K562 (cell line): ENCODE measurements around the gene CES1. TPM values are rescaled to one million over a fixed set of nuclear protein-coding genes. Genes with fewer than 3 reads are reported as not detected.

Source experiments
- ATAC-seq: fragments of 200-7000 bp; cut with Tn5 transposase; 3 replicates; pipeline ENCODE4 v1.9.1; 2020; ENCODE audit warnings: moderate library complexity
- BruUV-seq: library from RNA; stranded (reverse); fragments of 400-500 nt; replicated peaks from 2 replicates; lab custom pipeline; 2021; lab: Mats Ljungman, UMichigan
- CTCF ChIA-PET: fragments of 300-600 bp; formaldehyde crosslinking; extraction: SDS; loops from one replicate; lab custom pipeline; 2021; ENCODE audit warnings: low intra/inter-chr PET ratio; lab: Yijun Ruan, JAX
- POLR2A ChIA-PET: fragments of 300-600, 350-650 bp; sonication (Branson Sonifier 250); formaldehyde crosslinking; extraction: SDS; loops from one replicate; lab custom pipeline; 2021; ENCODE audit warnings: antibody characterized with exemption, inconsistent platforms; lab: Yijun Ruan, JAX
- DNase-seq, 4 experiments: peaks; one replicate each; pipeline versions ENCODE4 v3.0.0 to v3.0.0-alpha.2; 2011 to 2018; ENCODE audit warnings: low spot score in 3 of 4, mixed read lengths in 3 of 4; ENCODE audit errors: extremely low read depth in 1 of 4
- FAIRE-seq: peaks from 2 replicates; lab custom pipeline; 2011; peaks lifted over from hg19 to GRCh38; lab: Jason Lieb, UNC
- H2AFZ ChIP-seq: 2 replicates; pipeline ENCODE4 v1.6.0; 2011; ENCODE audit warnings: low read depth, low read length, control low read depth, inconsistent platforms
- H3K27ac ChIP-seq: fragments of 200-600 bp; 3 replicates; pipeline ENCODE4 v1.8.0; 2011; ENCODE audit warnings: low read depth, mild to moderate bottlenecking, control low read depth, inconsistent platforms, low read length, moderate library complexity, mixed read lengths; ENCODE audit errors: extremely low read depth
- H3K27me3 ChIP-seq, 2 experiments: fragments of 300-600 bp in 1 of 2; 2 replicates in 1 of 2; 3 replicates in 1 of 2; pipeline versions ENCODE4 v1.6.0 to v1.8.0; 2011; ENCODE audit warnings: inconsistent platforms in 2 of 2, low read length in 2 of 2, mild to moderate bottlenecking in 1 of 2, mixed read lengths in 1 of 2, moderate library complexity in 1 of 2; ENCODE audit not compliant: control insufficient read depth in 2 of 2, insufficient read depth in 2 of 2
- H3K36me3 ChIP-seq: fragments of 300-600 bp; 3 replicates; pipeline ENCODE4 v1.8.0; 2011; ENCODE audit warnings: mild to moderate bottlenecking, low read length, inconsistent platforms; ENCODE audit not compliant: control insufficient read depth, insufficient read depth
- H3K4me1 ChIP-seq, 2 experiments: fragments of 200-600 bp in 1 of 2; replicated peaks in 1 of 2; 2 replicates in 1 of 2; 3 replicates in 1 of 2; pipeline versions ENCODE4 v1.5.1 to v1.8.0; 2011; ENCODE audit warnings: inconsistent platforms in 2 of 2, low read length in 2 of 2, mild to moderate bottlenecking in 1 of 2, mixed read lengths in 1 of 2, moderate library complexity in 1 of 2; ENCODE audit not compliant: control insufficient read depth in 2 of 2, insufficient read depth in 2 of 2
- H3K4me2 ChIP-seq: 2 replicates; pipeline ENCODE4 v1.6.1; 2011; ENCODE audit warnings: low read length, control low read depth, inconsistent platforms, mixed read lengths; ENCODE audit not compliant: insufficient read depth
- H3K4me3 ChIP-seq: fragments of 200-600 bp; sonication (generic), shearing (Covaris generic); 2 replicates; pipeline ENCODE4 v1.5.1; 2016; ENCODE audit warnings: control low read depth, inconsistent platforms
- H3K79me2 ChIP-seq: fragments of 200-600 bp; 3 replicates; pipeline ENCODE4 v1.8.0; 2011; ENCODE audit warnings: low read length, inconsistent platforms; ENCODE audit not compliant: control insufficient read depth, insufficient read depth
- H3K9ac ChIP-seq, 2 experiments: 2 replicates each; pipeline versions ENCODE4 v1.6.0 to v1.6.1; 2011; ENCODE audit warnings: low read depth in 2 of 2, low read length in 2 of 2, control low read depth in 1 of 2, inconsistent platforms in 1 of 2, mild to moderate bottlenecking in 1 of 2, mixed read lengths in 1 of 2; ENCODE audit not compliant: insufficient read depth in 1 of 2
- H3K9me1 ChIP-seq: one replicate; pipeline ENCODE4 v1.6.0; 2011; ENCODE audit warnings: inconsistent platforms, mild to moderate bottlenecking, low read length, moderate library complexity; ENCODE audit not compliant: control insufficient read depth, insufficient read depth
- H3K9me3 ChIP-seq: replicated peaks from 2 replicates; pipeline ENCODE4 v1.5.1; 2011; ENCODE audit warnings: low read depth, low read length, inconsistent platforms; ENCODE audit not compliant: control insufficient read depth, insufficient read depth
- H4K20me1 ChIP-seq: replicated peaks from 2 replicates; pipeline ENCODE4 v1.6.1; 2011; ENCODE audit warnings: low read length, inconsistent platforms, mixed read lengths; ENCODE audit not compliant: control insufficient read depth, insufficient read depth
- CEBPB ChIP-seq: fragments of 450-650 bp; IDR thresholded peaks from 2 replicates; pipeline ENCODE4 v1.6.1; 2016; ENCODE audit warnings: missing genetic modification characterization, missing compliant biosample characterization
- CEBPG ChIP-seq, 3 experiments: fragments of 200-800 bp in 1 of 3; sonication (Bioruptor generic) in 1 of 3; sonication (generic) in 1 of 3; formaldehyde crosslinking in 1 of 3; IDR thresholded peaks in 2 of 3; conservative IDR thresholded peaks in 1 of 3; 2 replicates each; pipeline versions ENCODE4 v1.6.1 to v1.8.0; 2016 to 2022; ENCODE audit warnings: missing compliant biosample characterization in 2 of 3, missing genetic modification characterization in 2 of 3, mild to moderate bottlenecking in 1 of 3, missing genetic modification reagents in 1 of 3
- NKRF ChIP-seq: fragments of 450-650 bp; IDR thresholded peaks from 2 replicates; pipeline ENCODE4 v1.6.1; 2016; ENCODE audit warnings: borderline replicate concordance
- NRF1 ChIP-seq, 2 experiments: fragments of 450-650 bp; IDR thresholded peaks in 1 of 2; conservative IDR thresholded peaks in 1 of 2; 2 replicates each; pipeline ENCODE4 v1.6.1; 2014; ENCODE audit warnings: mild to moderate bottlenecking in 2 of 2
- OTX1 ChIP-seq: fragments of 450-650 bp; formaldehyde crosslinking; IDR thresholded peaks from 2 replicates; pipeline ENCODE4 v1.4.0; 2022; ENCODE audit warnings: mild to moderate bottlenecking
- PHF8 ChIP-seq: fragments of 200-600 bp; sonication (generic); IDR thresholded peaks from 2 replicates; pipeline ENCODE4 v1.6.1; 2012; ENCODE audit warnings: mixed run types, mild to moderate bottlenecking, inconsistent platforms, low read length, moderate library complexity, borderline replicate concordance
- TAF1 ChIP-seq: IDR thresholded peaks from 2 replicates; pipeline ENCODE4 v1.6.1; 2011; ENCODE audit warnings: mild to moderate bottlenecking, low read length, moderate library complexity; ENCODE audit not compliant: insufficient read depth, control insufficient read depth, severe bottlenecking; ENCODE audit errors: extremely low read depth
- ZBTB26 ChIP-seq: fragments of 450-650 bp; formaldehyde crosslinking; IDR thresholded peaks from 2 replicates; pipeline ENCODE4 v1.4.0; 2022; ENCODE audit warnings: missing genetic modification characterization
- ZNF395 ChIP-seq: fragments of 200-800 bp; sonication (Bioruptor generic); IDR thresholded peaks from 2 replicates; pipeline ENCODE4 v1.6.1; 2017; ENCODE audit warnings: missing genetic modification characterization, missing compliant biosample characterization
- WGBS: fragments of 100-300 bp; shearing (Covaris generic); methylation state at CpG from one replicate; pipeline ENCODE4 v1.1.6; 2016; ENCODE audit warnings: low coverage, mixed read lengths; ENCODE audit not compliant: insufficient coverage; ENCODE audit errors: missing lambda C conversion rate; 5-methylcytosine and 5-hydroxymethylcytosine counted together
- in situ Hi-C: fragments of 300-500 bp; cut with MboI; formaldehyde crosslinking; loops from 4 replicates; pipeline ENCODE4 v1.15.0; 2018; ENCODE audit warnings: inconsistent platforms, mixed read lengths
- intact Hi-C: fragments of 100-400 bp; cut with micrococcal nuclease; formaldehyde crosslinking; loops from 2 replicates; pipeline ENCODE4 v1.14.2; 2022
- polyA plus RNA-seq, 8 experiments: library from polyadenylated mRNA; depleted of rRNA in 4 of 8; stranded (reverse) in 5 of 8; unstranded in 3 of 8; fragments of >200 nt; fragmentation: Nextera tagmentation in 2 of 8; fragmentation: Illumina TruSeq in 1 of 8; extraction: Ambion mirVana in 2 of 8; extraction: Trizol in 1 of 8; gene quantifications; 2 replicates each; pipeline versions ENCODE4 v1.2.1 to v1.2.3, GENCODE V29; 2011 to 2014; ENCODE audit warnings: inconsistent platforms in 1 of 8, missing spikeins in 1 of 8
- total RNA-seq, 7 experiments: library from RNA; depleted of rRNA in 6 of 7; stranded (reverse); fragments of >200 nt in 6 of 7; fragmentation: Illumina TruSeq in 2 of 7; extraction: Trizol in 2 of 7; gene quantifications; 2 replicates each; pipeline versions ENCODE4 v1.2.1 to v1.2.3, GENCODE V29; 2011 to 2021; ENCODE audit warnings: low replicate concordance in 1 of 7

Gene CES1
- total and polyA plus RNA-seq, 9 of the 15 experiments (the other 6 are each of a cell fraction or from before 2014, with no cell fraction given), result 0.10 to 1.2 (median 0.16) TPM; not detected in 3

- TF ChIP-seq ZNF395 (CRISPR knock-in tag) (no peak), TAF1 (no peak), PHF8 (no peak)
Measured at GRCh38 chr16:55820615-55821014, 12.3 kb downstream of the CES1 start (continued).

- Histone ChIP-seq H3K79me2 (no peaks in the 10 kb centered on the region), H3K4me2 (no peak overlapping the region), H3K4me3 (no peak overlapping the region), H3K27me3 (peaks cover 2 to 12% of the 10 kb centered on the region in 2 experiments; a peak in 3 of 5 replicates), H2AFZ (no peak overlapping the region), H3K27ac (no peak overlapping the region), H4K20me1 (no peaks in the 10 kb centered on the region), H3K9me1 (no peaks in the 10 kb centered on the region), H3K9me3 (no peaks in the 10 kb centered on the region), H3K36me3 (no peaks in the 10 kb centered on the region), H3K4me1 (no peaks in the 10 kb centered on the region), H3K9ac (no peak overlapping the region)
- POLR2A ChIA-PET, result no interaction called here
- intact Hi-C loops, result no loop called here
- 1% methylated on average over 5 of the region's 5 CpGs for WGBS
- BruUV-seq, result no TSS peak
- in situ Hi-C loops, result no loop called here
- no peak for TF ChIP-seq OTX1 (CRISPR knock-in tag)
- peak in 1 of 2 experiments; percentile 19; a peak in 1 of 4 replicates for TF ChIP-seq NRF1 (conservative IDR thresholded peaks at IDR 0.05 in 1 of 2, IDR thresholded peaks at IDR 0.05 in 1 of 2)
- no peak for TF ChIP-seq NKRF
- TF ChIP-seq CEBPB (tag), result peak; percentile 36; the same call in 1 of the 2 replicates
- TF ChIP-seq CEBPG (CRISPR knock-in tag; IDR thresholded peaks at IDR 0.05), result no peak
- 0 out of 4 replicates have a peak, but pooled peaks of 1 of the 2 experiments have one; percentile 34 for TF ChIP-seq CEBPG (tag; conservative IDR thresholded peaks at IDR 0.05 in 1 of 2, IDR thresholded peaks at IDR 0.05 in 1 of 2)
- TF ChIP-seq ZBTB26 (CRISPR knock-in tag), result 0 out of 2 replicates have a peak, but pooled peaks have one; percentile 24
- ATAC-seq (no peak), DNase-seq (no peak), FAIRE-seq (no peak)
- CTCF ChIA-PET, result no interaction called here
Measured at GRCh38 chr16:55817236-55817912, 15.5 kb downstream of the CES1 start.
